Measurements from ENCODE around the gene UTS2B.

GRCh38 chr3:191257286-191257685 is 73.0 kb downstream of the UTS2B start:
- no peak for TF ChIP-seq KDM2A (CRISPR knock-in tag; IDR thresholded peaks at IDR 0.05; ENCODE audit: borderline replicate concordance, low read depth)
- no peak for TF ChIP-seq FOXA1 (IDR thresholded peaks at IDR 0.05)
- TF ChIP-seq FOXA1 (CRISPR knock-in tag; IDR thresholded peaks at IDR 0.05) = no peak
- TF ChIP-seq CBFB (CRISPR knock-in tag; IDR thresholded peaks at IDR 0.05) = no peak
- no peak for TF ChIP-seq SP2 (CRISPR knock-in tag; IDR thresholded peaks at IDR 0.05)
- no peak for TF ChIP-seq CREBL2 (CRISPR knock-in tag; IDR thresholded peaks at IDR 0.05; ENCODE audit: borderline replicate concordance)
- no peak for TF ChIP-seq EED (CRISPR knock-in tag; IDR thresholded peaks at IDR 0.05)
- TF ChIP-seq PATZ1 (CRISPR knock-in tag; IDR thresholded peaks at IDR 0.05) = no peak
- no peak for TF ChIP-seq SNAI1 (CRISPR knock-in tag; IDR thresholded peaks at IDR 0.05; ENCODE audit: borderline replicate concordance)
- TF ChIP-seq, protein P1, sequence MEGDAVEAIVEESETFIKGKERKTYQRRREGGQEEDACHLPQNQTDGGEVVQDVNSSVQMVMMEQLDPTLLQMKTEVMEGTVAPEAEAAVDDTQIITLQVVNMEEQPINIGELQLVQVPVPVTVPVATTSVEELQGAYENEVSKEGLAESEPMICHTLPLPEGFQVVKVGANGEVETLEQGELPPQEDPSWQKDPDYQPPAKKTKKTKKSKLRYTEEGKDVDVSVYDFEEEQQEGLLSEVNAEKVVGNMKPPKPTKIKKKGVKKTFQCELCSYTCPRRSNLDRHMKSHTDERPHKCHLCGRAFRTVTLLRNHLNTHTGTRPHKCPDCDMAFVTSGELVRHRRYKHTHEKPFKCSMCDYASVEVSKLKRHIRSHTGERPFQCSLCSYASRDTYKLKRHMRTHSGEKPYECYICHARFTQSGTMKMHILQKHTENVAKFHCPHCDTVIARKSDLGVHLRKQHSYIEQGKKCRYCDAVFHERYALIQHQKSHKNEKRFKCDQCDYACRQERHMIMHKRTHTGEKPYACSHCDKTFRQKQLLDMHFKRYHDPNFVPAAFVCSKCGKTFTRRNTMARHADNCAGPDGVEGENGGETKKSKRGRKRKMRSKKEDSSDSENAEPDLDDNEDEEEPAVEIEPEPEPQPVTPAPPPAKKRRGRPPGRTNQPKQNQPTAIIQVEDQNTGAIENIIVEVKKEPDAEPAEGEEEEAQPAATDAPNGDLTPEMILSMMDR (CRISPR knock-in tag; IDR thresholded peaks at IDR 0.05) = no peak
- TF ChIP-seq FOXK2 (IDR thresholded peaks at IDR 0.05) = no peak
